22Rv1 (cell line): Measurements from ENCODE around the gene FRMD4B.

ENCODE experiments used
- CTCF ChIP-seq: fragments of 450-650 bp; IDR thresholded peaks from 2 replicates; pipeline ENCODE4 v1.5.1; 2017; ENCODE audit warnings: mild to moderate bottlenecking
- ZFX ChIP-seq: fragments of 450-650 bp; IDR thresholded peaks from 2 replicates; pipeline ENCODE4 v1.6.1; 2017; ENCODE audit warnings: antibody characterized with exemption, borderline replicate concordance

GRCh38 chr3:69178838-69179739, 206.8 kb downstream of the FRMD4B start:
- TF ChIP-seq CTCF (no peak), ZFX (no peak)
